ENCODE data around the gene TGM1. TPM values are rescaled to one million over a fixed set of nuclear protein-coding genes. Genes with fewer than 3 reads are reported as not detected.
"Not testable (repeated sequence)": the region's sequence is repeated elsewhere in the genome, so short reads cannot be mapped to it uniquely, and the experiment has no call there.

The TGM1 gene
- total and polyA plus RNA-seq, 7 experiments from 2014 or later = 4.8 to 12.9 (median 7.1) TPM; not detected in 2

- Histone ChIP-seq H3K27ac (ENCODE audit: low read depth, low read length) (no peak overlapping the region), H3K9me3 (ENCODE audit: control insufficient read depth in 2 of 3, low read length in 3 of 3) (no peaks in the 10 kb centered on the region), H3K36me3 (ENCODE audit: control insufficient read depth in 2 of 3, insufficient read depth in 3 of 3, low read length in 3 of 3) (peaks cover 0 to 33% (median 11%) of the 10 kb centered on the region in 3 experiments), H3K27me3 (ENCODE audit: control insufficient read depth in 2 of 2, insufficient read depth in 2 of 2, low read length in 2 of 2) (no peaks in the 10 kb centered on the region), H3K4me1 (ENCODE audit: control insufficient read depth in 2 of 2, insufficient read depth in 2 of 2, low read length in 2 of 2) (peaks cover 0 to 4% of the 10 kb centered on the region in 2 donors), H3K4me3 (ENCODE audit: low read length) (no peak overlapping the region)
- ATAC-seq = no peak
- H3K27me3 Mint-ChIP-seq = no peaks in the 10 kb centered on the region
- H3K4me1 Mint-ChIP-seq = peaks cover 4 to 43% (median 10%) of the 10 kb centered on the region in 7 donors
- peak overlapping the region in 1 of 10 donors; percentile 71 for H3K4me3 Mint-ChIP-seq
- DNase-seq = no peak
- H3K9me3 Mint-ChIP-seq = no peaks in the 10 kb centered on the region
- CTCF ChIA-PET = interaction anchor here (1.4 kb wide), 1 partner anchor 45 kb away, joined by 3 read pairs; no protein-coding TSS in a partner anchor
- H3K27ac Mint-ChIP-seq = peak overlapping the region in 5 of 9 donors; percentile 29 to 88 (median 67)
- peaks cover 0 to 24% (median 7%) of the 10 kb centered on the region in 5 donors for H3K36me3 Mint-ChIP-seq
- intact Hi-C loops (cut with micrococcal nuclease) = no loop called here
- POLR2A ChIA-PET = no interaction called here
Observed at GRCh38 chr14:24250354-24250753, 12.6 kb downstream of the TGM1 start.

GRCh38 chr14:24249230-24250021 is 13.6 kb downstream of the TGM1 start:
- Mint-ChIP-seq H3K27ac (peak overlapping the region in 1 of 9 donors; percentile 88), H3K36me3 (peaks cover 0 to 19% (median 7%) of the 10 kb centered on the region in 5 donors), H3K4me1 (peaks cover 4 to 48% (median 14%) of the 10 kb centered on the region in 7 donors), H3K9me3 (no peaks in the 10 kb centered on the region), H3K27me3 (no peaks in the 10 kb centered on the region), H3K4me3 (peak overlapping the region in 2 of 10 donors; percentile 27 to 44)
- no peaks in the 10 kb centered on the region for H3K27me3 ChIP-seq (ENCODE audit: control insufficient read depth in 2 of 2, insufficient read depth in 2 of 2, low read length in 2 of 2)
- no peak for DNase-seq
- H3K9me3 ChIP-seq (ENCODE audit: control insufficient read depth in 2 of 3, low read length in 3 of 3) = no peaks in the 10 kb centered on the region
- ATAC-seq = no peak
- ChIA-PET POLR2A (interaction anchor here (1.1 to 2.9 kb wide), 3 partner anchors 22 to 54 kb away, joined by 3 to 18 read pairs (median 3); partner anchors contain the start of gene RABGGTA), CTCF (interaction anchor here (1.1 kb wide), 1 partner anchor 46 kb away, joined by 3 read pairs; no protein-coding TSS in a partner anchor)
- peaks cover 0 to 4% of the 10 kb centered on the region in 2 donors for H3K4me1 ChIP-seq (ENCODE audit: control insufficient read depth in 2 of 2, insufficient read depth in 2 of 2, low read length in 2 of 2)
- intact Hi-C loops (cut with micrococcal nuclease) = no loop called here
- peaks cover 0 to 26% (median 4%) of the 10 kb centered on the region in 3 experiments for H3K36me3 ChIP-seq (ENCODE audit: control insufficient read depth in 2 of 3, insufficient read depth in 3 of 3, low read length in 3 of 3)
- no peak overlapping the region for H3K27ac ChIP-seq (ENCODE audit: low read depth, low read length)
- no peak overlapping the region for H3K4me3 ChIP-seq (ENCODE audit: low read length)

DNA sequence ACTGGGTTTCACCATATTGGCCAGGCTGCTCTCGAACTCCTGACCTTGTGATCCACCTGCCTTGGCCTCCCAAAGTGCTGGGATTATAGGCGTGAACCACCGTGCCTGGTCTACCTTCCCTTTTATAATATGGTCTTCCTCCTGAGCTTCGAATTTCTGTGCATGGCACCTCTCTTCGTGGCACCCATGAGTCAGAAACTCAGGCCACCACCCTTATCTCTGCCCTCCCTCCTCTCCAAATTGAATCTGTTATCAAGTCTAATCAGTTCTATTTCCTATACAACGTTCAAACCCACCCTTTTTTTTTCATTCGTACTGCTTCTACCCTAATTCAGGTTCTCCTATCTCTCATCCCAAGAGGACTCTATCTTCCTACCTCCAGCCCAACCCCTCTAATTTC is 15.6 kb downstream of the TGM1 start:
- peak overlapping the region in 8 of 9 donors; percentile 3 to 95 (median 70) for H3K27ac Mint-ChIP-seq

DNA sequence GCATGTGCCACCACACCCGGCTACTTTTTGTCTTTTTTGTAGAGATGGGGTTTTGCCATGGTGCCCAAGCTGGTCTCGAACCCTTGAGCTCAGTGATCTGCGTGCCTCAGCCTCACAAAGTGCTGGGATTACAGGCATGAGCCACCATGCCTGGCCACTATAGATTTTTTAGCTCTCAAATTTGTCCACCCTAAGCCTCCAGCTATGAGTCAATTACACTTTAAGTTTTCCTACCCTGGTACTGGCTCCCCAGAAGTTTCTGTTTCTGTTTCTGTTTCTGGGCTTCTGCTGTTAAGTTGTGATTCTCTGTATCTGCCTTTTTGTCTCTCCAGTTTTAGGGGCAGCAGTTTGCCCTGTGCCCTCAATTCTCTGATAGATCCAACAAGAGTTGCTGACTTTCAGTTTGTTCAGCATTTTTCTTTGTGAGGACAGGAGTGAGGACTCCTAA is 16.2 kb downstream of the TGM1 start:
- intact Hi-C loops (cut with micrococcal nuclease) = loop anchor here in 1 of 2 donors (1.0 kb wide), 1 partner anchor 25 kb away; the partner anchor contains the start of gene RABGGTA
- H3K27ac ChIP-seq (ENCODE audit: low read depth, low read length) = peak overlapping the region; percentile 16
- H3K4me3 ChIP-seq (ENCODE audit: low read length) = peak overlapping the region; percentile 13
- DNase-seq = no peak
- Mint-ChIP-seq H3K9me3 (peaks cover 0 to 1% (median 0%) of the 10 kb centered on the region in 11 donors), H3K4me1 (peaks cover 16 to 58% (median 25%) of the 10 kb centered on the region in 7 donors), H3K36me3 (peaks cover 0 to 8% (median 5%) of the 10 kb centered on the region in 5 donors), H3K4me3 (peak overlapping the region in 6 of 10 donors; percentile 11 to 81 (median 52)), H3K27me3 (no peaks in the 10 kb centered on the region), H3K27ac (peak overlapping the region; percentile 6 to 95 (median 71))
- ChIA-PET CTCF (interaction anchor here (0.7 to 7.9 kb wide), 3 partner anchors 43 to 87 kb away, joined by 3 to 140 read pairs (median 4); partner anchors contain the start of genes DHRS1 and NOP9), POLR2A (interaction anchor here (0.8 to 2.9 kb wide), 4 partner anchors 10 to 25 kb away, joined by 5 to 18 read pairs (median 6); partner anchors contain the start of gene RABGGTA)
- H3K27me3 ChIP-seq (ENCODE audit: control insufficient read depth in 2 of 2, insufficient read depth in 2 of 2, low read length in 2 of 2) = no peaks in the 10 kb centered on the region
- no peak for ATAC-seq
- H3K36me3 ChIP-seq (ENCODE audit: control insufficient read depth in 2 of 3, insufficient read depth in 3 of 3, low read length in 3 of 3) = peaks cover 0 to 14% (median under 1%) of the 10 kb centered on the region in 3 experiments
- peaks cover 9 to 17% of the 10 kb centered on the region in 2 donors for H3K4me1 ChIP-seq (ENCODE audit: control insufficient read depth in 2 of 2, insufficient read depth in 2 of 2, low read length in 2 of 2)
- H3K9me3 ChIP-seq (ENCODE audit: control insufficient read depth in 2 of 3, low read length in 3 of 3) = no peaks in the 10 kb centered on the region

More for the DNA sequence above, 15.6 kb downstream of the TGM1 start:
- Histone ChIP-seq H3K4me3 (ENCODE audit: low read length) (no peak overlapping the region), H3K27me3 (ENCODE audit: control insufficient read depth in 2 of 2, insufficient read depth in 2 of 2, low read length in 2 of 2) (no peaks in the 10 kb centered on the region), H3K9me3 (ENCODE audit: control insufficient read depth in 2 of 3, low read length in 3 of 3) (no peaks in the 10 kb centered on the region), H3K4me1 (ENCODE audit: control insufficient read depth in 2 of 2, insufficient read depth in 2 of 2, low read length in 2 of 2) (peaks cover 8 to 15% of the 10 kb centered on the region in 2 donors), H3K36me3 (ENCODE audit: control insufficient read depth in 2 of 3, insufficient read depth in 3 of 3, low read length in 3 of 3) (peaks cover 0 to 14% (median 4%) of the 10 kb centered on the region in 3 experiments), H3K27ac (ENCODE audit: low read depth, low read length) (no peak overlapping the region)
- intact Hi-C loops (cut with micrococcal nuclease) = loop anchor here in 1 of 2 donors (1.0 kb wide), 1 partner anchor 24 kb away; the partner anchor contains the start of gene RABGGTA
- ChIA-PET POLR2A (interaction anchor here (0.7 to 2.9 kb wide), 3 partner anchors 9 to 25 kb away, joined by 3 to 18 read pairs (median 6); partner anchors contain the start of gene RABGGTA), CTCF (interaction anchor here (0.6 to 7.9 kb wide), 4 partner anchors 51 to 86 kb away, joined by 3 to 140 read pairs (median 4); partner anchors contain the start of genes CIDEB, DHRS1 and NOP9)
- no peaks in the 10 kb centered on the region for H3K27me3 Mint-ChIP-seq
- H3K36me3 Mint-ChIP-seq = peaks cover 0 to 8% (median 5%) of the 10 kb centered on the region in 5 donors
- DNase-seq (no peak), ATAC-seq (no peak)
- H3K9me3 Mint-ChIP-seq = peaks cover 0 to 1% (median 0%) of the 10 kb centered on the region in 11 donors
- peaks cover 12 to 59% (median 23%) of the 10 kb centered on the region in 7 donors for H3K4me1 Mint-ChIP-seq
- H3K4me3 Mint-ChIP-seq = peak overlapping the region in 4 of 10 donors; percentile 11 to 59 (median 44)

DNA sequence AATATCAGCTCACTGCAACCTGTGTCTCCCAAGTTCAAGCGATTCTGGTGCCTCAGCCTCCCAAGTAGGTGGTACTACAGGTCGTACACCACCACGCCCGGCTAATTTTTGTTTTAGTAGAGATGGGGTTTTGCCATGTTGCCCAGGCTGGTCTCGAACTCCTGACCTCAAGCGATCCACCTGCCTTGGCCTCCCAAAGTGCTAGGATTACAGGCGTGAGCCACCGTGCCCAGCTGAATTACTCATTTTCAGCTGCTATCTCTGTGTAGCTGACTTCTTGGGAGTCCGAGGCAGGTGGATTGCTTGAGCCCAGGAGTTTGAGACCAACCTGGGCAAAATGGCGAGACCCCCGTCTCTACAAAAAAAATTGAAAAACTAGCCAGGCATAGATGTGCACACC is 17.6 kb downstream of the TGM1 start:
- H3K27me3 Mint-ChIP-seq; ATAC-seq; H3K4me3 ChIP-seq (ENCODE audit: low read length); DNase-seq; intact Hi-C loops (cut with micrococcal nuclease); H3K9me3 ChIP-seq (ENCODE audit: control insufficient read depth in 2 of 3, low read length in 3 of 3); H3K9me3 Mint-ChIP-seq; H3K27me3 ChIP-seq (ENCODE audit: control insufficient read depth in 2 of 2, insufficient read depth in 2 of 2, low read length in 2 of 2); H3K27ac ChIP-seq (ENCODE audit: low read depth, low read length): not testable (repeated sequence)
- Histone ChIP-seq H3K36me3 (ENCODE audit: control insufficient read depth in 2 of 3, insufficient read depth in 3 of 3, low read length in 3 of 3) (peaks cover 6 to 22% (median 8%) of the 10 kb centered on the region in 3 experiments), H3K4me1 (ENCODE audit: control insufficient read depth in 2 of 2, insufficient read depth in 2 of 2, low read length in 2 of 2) (peaks cover 23 to 31% of the 10 kb centered on the region in 2 donors)
- POLR2A ChIA-PET = interaction anchor here (0.6 to 1.8 kb wide), 6 partner anchors 17 to 88 kb away, joined by 3 to 6 read pairs (median 4); partner anchors contain the start of genes DHRS1, LTB4R2, NOP9 and RABGGTA
- Mint-ChIP-seq H3K4me1 (peaks cover 19 to 54% (median 38%) of the 10 kb centered on the region in 7 donors), H3K4me3 (peak overlapping the region in 2 of 10 donors; percentile 24 to 37), H3K36me3 (peaks cover 0 to 13% (median 4%) of the 10 kb centered on the region in 5 donors), H3K27ac (peak overlapping the region in 4 of 9 donors; percentile 57 to 89 (median 84))
- CTCF ChIA-PET = interaction anchor here (0.7 to 7.9 kb wide), 6 partner anchors 26 to 889 kb away, joined by 3 to 140 read pairs (median 4); partner anchors contain the start of genes CIDEB, DHRS1, LTB4R and LTB4R2
